Liver (tissue), 9 donors: ENCODE data around the gene DGCR8. TPM values are rescaled to one million over a fixed set of nuclear protein-coding genes. Genes with fewer than 3 reads are reported as not detected.

Source experiments
- DNase-seq: peaks from one replicate; pipeline ENCODE4 v3.0.0-alpha.2; 2017; ENCODE audit warnings: low spot score
- H3K27ac ChIP-seq, 2 donors: one replicate each; pipeline ENCODE4 v1.7.0; 2013; ENCODE audit warnings: inconsistent platforms in 2 of 2, low read length in 2 of 2, control low read depth in 1 of 2, low read depth in 1 of 2, mild to moderate bottlenecking in 1 of 2
- H3K27me3 ChIP-seq, 4 donors: one replicate each; pipeline versions ENCODE4 v1.6.1 to v1.7.0; 2013; ENCODE audit warnings: low read length in 3 of 4, inconsistent platforms in 1 of 4, mild to moderate bottlenecking in 1 of 4, moderate library complexity in 1 of 4; ENCODE audit not compliant: control insufficient read depth in 4 of 4, insufficient read depth in 4 of 4
- H3K36me3 ChIP-seq, 4 donors: one replicate each; pipeline versions ENCODE4 v1.6.1 to v1.7.0; 2013; ENCODE audit warnings: low read length in 3 of 4, mild to moderate bottlenecking in 3 of 4, low read depth in 1 of 4, moderate library complexity in 1 of 4; ENCODE audit not compliant: control insufficient read depth in 4 of 4, insufficient read depth in 3 of 4
- H3K4me1 ChIP-seq, 4 donors: one replicate each; pipeline versions ENCODE4 v1.6.1 to v1.7.0; 2013; ENCODE audit warnings: low read length in 3 of 4, mild to moderate bottlenecking in 3 of 4, moderate library complexity in 1 of 4; ENCODE audit not compliant: control insufficient read depth in 4 of 4, insufficient read depth in 4 of 4
- H3K4me3 ChIP-seq, 3 donors: one replicate each; pipeline versions ENCODE4 v1.6.1 to v1.7.0; 2013; ENCODE audit warnings: low read length in 3 of 3, control low read depth in 1 of 3, low read depth in 1 of 3, mild to moderate bottlenecking in 1 of 3
- H3K9ac ChIP-seq, 2 donors: one replicate each; pipeline ENCODE4 v1.7.0; 2013; ENCODE audit warnings: low read length in 2 of 2, mild to moderate bottlenecking in 2 of 2, moderate library complexity in 2 of 2, control low read depth in 1 of 2, low read depth in 1 of 2
- H3K9me3 ChIP-seq, 4 donors: one replicate each; pipeline versions ENCODE4 v1.6.1 to v1.7.0; 2013; ENCODE audit warnings: low read length in 3 of 4; ENCODE audit not compliant: control insufficient read depth in 4 of 4
- EGR1 ChIP-seq, 2 donors: IDR thresholded peaks; 2 replicates each; pipeline ENCODE4 v1.6.1; 2016 to 2018; ENCODE audit warnings: antibody characterized with exemption in 2 of 2, low read depth in 2 of 2
- FOXA1 ChIP-seq: IDR thresholded peaks from 2 replicates; pipeline ENCODE4 v1.6.1; 2016; ENCODE audit warnings: antibody characterized with exemption
- FOXA2 ChIP-seq: IDR thresholded peaks from 2 replicates; pipeline ENCODE4 v1.6.1; 2016; ENCODE audit warnings: antibody characterized with exemption
- GABPA ChIP-seq, 2 donors: IDR thresholded peaks in 1 of 2; conservative IDR thresholded peaks in 1 of 2; 2 replicates each; pipeline ENCODE4 v1.6.1; 2016; ENCODE audit warnings: antibody characterized with exemption in 2 of 2, mild to moderate bottlenecking in 1 of 2, moderate library complexity in 1 of 2
- HNF4A ChIP-seq, 2 donors: conservative IDR thresholded peaks; 2 replicates each; pipeline ENCODE4 v1.6.1; 2016; ENCODE audit warnings: antibody characterized with exemption in 2 of 2, mild to moderate bottlenecking in 2 of 2
- HNF4G ChIP-seq: IDR thresholded peaks from 2 replicates; pipeline ENCODE4 v1.6.1; 2016; ENCODE audit warnings: antibody characterized with exemption
- JUND ChIP-seq, 2 donors: IDR thresholded peaks; 2 replicates each; pipeline ENCODE4 v1.6.1; 2016; ENCODE audit warnings: antibody characterized with exemption in 2 of 2
- RAD21 ChIP-seq, 2 donors: IDR thresholded peaks; 2 replicates each; pipeline ENCODE4 v1.6.1; 2016; ENCODE audit warnings: antibody characterized with exemption in 2 of 2, mild to moderate bottlenecking in 2 of 2
- RXRA ChIP-seq, 2 donors: IDR thresholded peaks; 2 replicates each; pipeline ENCODE4 v1.6.1; 2017 to 2018; ENCODE audit warnings: antibody characterized with exemption in 2 of 2, mild to moderate bottlenecking in 1 of 2
- SP1 ChIP-seq: IDR thresholded peaks from 2 replicates; pipeline ENCODE4 v1.6.1; 2018; ENCODE audit warnings: antibody characterized with exemption, mild to moderate bottlenecking
- TAF1 ChIP-seq: conservative IDR thresholded peaks from 2 replicates; pipeline ENCODE4 v1.6.1; 2016; ENCODE audit warnings: antibody characterized with exemption, mild to moderate bottlenecking
- YY1 ChIP-seq: IDR thresholded peaks from 2 replicates; pipeline ENCODE4 v1.6.1; 2016; ENCODE audit warnings: antibody characterized with exemption, mild to moderate bottlenecking
- WGBS: extraction: QIAGEN DNeasy Blood & Tissue Kit; methylation state at CpG from one replicate; pipeline ENCODE4 v1.1.7; 2013; 5-methylcytosine and 5-hydroxymethylcytosine counted together
- polyA plus RNA-seq, 2 donors: library from polyadenylated mRNA; stranded (reverse) in 1 of 2; unstranded in 1 of 2; fragments of 200-250 nt in 1 of 2; fragments of >200 nt in 1 of 2; fragmentation: Nextera tagmentation in 1 of 2; extraction: Ambion mirVana in 1 of 2; gene quantifications; one replicate each; pipeline versions ENCODE4 v1.2.1 to v1.2.3, GENCODE V29; 2013 to 2015
- total RNA-seq, 2 donors: library from RNA; depleted of rRNA; stranded (reverse); fragments of >200 nt; gene quantifications; one replicate each; pipeline ENCODE4 v1.2.3, GENCODE V29; 2014
- TF ChIP-seq, protein P1 (sequence below): fragments of 150-350 bp; IDR thresholded peaks from 2 replicates; pipeline ENCODE4 v1.5.1; 2017; ENCODE audit warnings: improper control_type of control experiment, low read depth, low read length; ENCODE audit not compliant: missing input control
- TF ChIP-seq, protein P2 (sequence below): IDR thresholded peaks from 2 replicates; pipeline ENCODE4 v1.6.1; 2016; ENCODE audit warnings: antibody characterized with exemption
- TF ChIP-seq, protein P3 (sequence below): IDR thresholded peaks from 2 replicates; pipeline ENCODE4 v1.6.1; 2016; ENCODE audit warnings: antibody characterized with exemption, mild to moderate bottlenecking
- donor health status: healthy.
- donor health status: healthy.
- donor health status: healthy.
- donor health status: healthy.
- donor health status: healthy.

DGCR8 gene
- total and polyA plus RNA-seq, 4 donors = 7.9 to 27.1 (median 15.8) TPM

DNA sequence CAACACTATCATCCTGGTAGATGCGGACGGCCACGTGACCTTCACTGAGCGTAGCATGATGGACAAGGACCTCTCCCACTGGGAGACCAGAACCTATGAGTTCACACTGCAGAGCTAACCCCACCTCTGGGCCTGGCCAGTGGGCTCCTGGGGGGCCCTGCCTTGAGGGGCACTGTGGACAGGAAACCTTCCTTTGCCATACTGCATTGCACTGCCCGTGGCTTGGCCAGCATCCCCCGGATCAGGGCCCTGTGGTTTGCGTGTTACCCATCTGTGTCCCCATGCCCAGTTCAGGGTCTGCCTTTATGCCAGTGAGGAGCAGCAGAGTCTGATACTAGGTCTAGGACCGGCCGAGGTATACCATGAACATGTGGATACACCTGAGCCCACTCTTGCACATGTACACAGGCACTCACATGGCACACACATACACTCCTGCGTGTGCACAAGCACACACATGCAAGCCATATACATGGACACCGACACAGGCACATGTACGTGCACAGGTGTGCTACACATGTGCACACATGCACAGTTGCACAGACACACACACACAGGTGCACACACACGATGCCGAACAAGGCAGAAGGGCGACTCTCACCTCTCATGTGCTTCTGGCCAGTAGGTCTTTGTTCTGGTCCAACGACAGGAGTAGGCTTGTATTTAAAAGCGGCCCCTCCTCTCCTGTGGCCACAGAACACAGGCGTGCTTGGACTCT lies 15.3 kb upstream of the DGCR8 start:
- DNase-seq = no peak
- H3K27ac ChIP-seq = no peak overlapping the region
- H3K36me3 ChIP-seq = peaks cover 3 to 40% (median 16%) of the 10 kb centered on the region in 4 donors
- no peaks in the 10 kb centered on the region for H3K27me3 ChIP-seq
- H3K4me3 ChIP-seq = no peak overlapping the region
- TF ChIP-seq FOXA1 = no peak
- no peak for TF ChIP-seq GABPA (IDR thresholded peaks at IDR 0.05 in 1 of 2, conservative IDR thresholded peaks at IDR 0.05 in 1 of 2)
- TF ChIP-seq, protein P1, sequence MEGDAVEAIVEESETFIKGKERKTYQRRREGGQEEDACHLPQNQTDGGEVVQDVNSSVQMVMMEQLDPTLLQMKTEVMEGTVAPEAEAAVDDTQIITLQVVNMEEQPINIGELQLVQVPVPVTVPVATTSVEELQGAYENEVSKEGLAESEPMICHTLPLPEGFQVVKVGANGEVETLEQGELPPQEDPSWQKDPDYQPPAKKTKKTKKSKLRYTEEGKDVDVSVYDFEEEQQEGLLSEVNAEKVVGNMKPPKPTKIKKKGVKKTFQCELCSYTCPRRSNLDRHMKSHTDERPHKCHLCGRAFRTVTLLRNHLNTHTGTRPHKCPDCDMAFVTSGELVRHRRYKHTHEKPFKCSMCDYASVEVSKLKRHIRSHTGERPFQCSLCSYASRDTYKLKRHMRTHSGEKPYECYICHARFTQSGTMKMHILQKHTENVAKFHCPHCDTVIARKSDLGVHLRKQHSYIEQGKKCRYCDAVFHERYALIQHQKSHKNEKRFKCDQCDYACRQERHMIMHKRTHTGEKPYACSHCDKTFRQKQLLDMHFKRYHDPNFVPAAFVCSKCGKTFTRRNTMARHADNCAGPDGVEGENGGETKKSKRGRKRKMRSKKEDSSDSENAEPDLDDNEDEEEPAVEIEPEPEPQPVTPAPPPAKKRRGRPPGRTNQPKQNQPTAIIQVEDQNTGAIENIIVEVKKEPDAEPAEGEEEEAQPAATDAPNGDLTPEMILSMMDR = no peak
- no peak for TF ChIP-seq EGR1 (IDR thresholded peaks at IDR 0.05; ENCODE audit: low read depth in 2 of 2)
- TF ChIP-seq, protein P2, sequence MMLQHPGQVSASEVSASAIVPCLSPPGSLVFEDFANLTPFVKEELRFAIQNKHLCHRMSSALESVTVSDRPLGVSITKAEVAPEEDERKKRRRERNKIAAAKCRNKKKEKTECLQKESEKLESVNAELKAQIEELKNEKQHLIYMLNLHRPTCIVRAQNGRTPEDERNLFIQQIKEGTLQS = no peak
- TF ChIP-seq, protein P3, sequence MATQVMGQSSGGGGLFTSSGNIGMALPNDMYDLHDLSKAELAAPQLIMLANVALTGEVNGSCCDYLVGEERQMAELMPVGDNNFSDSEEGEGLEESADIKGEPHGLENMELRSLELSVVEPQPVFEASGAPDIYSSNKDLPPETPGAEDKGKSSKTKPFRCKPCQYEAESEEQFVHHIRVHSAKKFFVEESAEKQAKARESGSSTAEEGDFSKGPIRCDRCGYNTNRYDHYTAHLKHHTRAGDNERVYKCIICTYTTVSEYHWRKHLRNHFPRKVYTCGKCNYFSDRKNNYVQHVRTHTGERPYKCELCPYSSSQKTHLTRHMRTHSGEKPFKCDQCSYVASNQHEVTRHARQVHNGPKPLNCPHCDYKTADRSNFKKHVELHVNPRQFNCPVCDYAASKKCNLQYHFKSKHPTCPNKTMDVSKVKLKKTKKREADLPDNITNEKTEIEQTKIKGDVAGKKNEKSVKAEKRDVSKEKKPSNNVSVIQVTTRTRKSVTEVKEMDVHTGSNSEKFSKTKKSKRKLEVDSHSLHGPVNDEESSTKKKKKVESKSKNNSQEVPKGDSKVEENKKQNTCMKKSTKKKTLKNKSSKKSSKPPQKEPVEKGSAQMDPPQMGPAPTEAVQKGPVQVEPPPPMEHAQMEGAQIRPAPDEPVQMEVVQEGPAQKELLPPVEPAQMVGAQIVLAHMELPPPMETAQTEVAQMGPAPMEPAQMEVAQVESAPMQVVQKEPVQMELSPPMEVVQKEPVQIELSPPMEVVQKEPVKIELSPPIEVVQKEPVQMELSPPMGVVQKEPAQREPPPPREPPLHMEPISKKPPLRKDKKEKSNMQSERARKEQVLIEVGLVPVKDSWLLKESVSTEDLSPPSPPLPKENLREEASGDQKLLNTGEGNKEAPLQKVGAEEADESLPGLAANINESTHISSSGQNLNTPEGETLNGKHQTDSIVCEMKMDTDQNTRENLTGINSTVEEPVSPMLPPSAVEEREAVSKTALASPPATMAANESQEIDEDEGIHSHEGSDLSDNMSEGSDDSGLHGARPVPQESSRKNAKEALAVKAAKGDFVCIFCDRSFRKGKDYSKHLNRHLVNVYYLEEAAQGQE = no peak
- TF ChIP-seq JUND (IDR thresholded peaks at IDR 0.05) = no peak
- TF ChIP-seq FOXA2 = no peak
- no peak for TF ChIP-seq TAF1
- TF ChIP-seq RXRA (IDR thresholded peaks at IDR 0.05) = no peak
- no peak for TF ChIP-seq HNF4A (conservative IDR thresholded peaks at IDR 0.05)
- no peak for TF ChIP-seq YY1
- no peak for TF ChIP-seq RAD21 (IDR thresholded peaks at IDR 0.05)
- TF ChIP-seq HNF4G = no peak
- no peak for TF ChIP-seq SP1
- WGBS = 93% methylated on average over 18 of the region's 18 CpGs
- H3K4me1 ChIP-seq = no peaks in the 10 kb centered on the region
- no peaks in the 10 kb centered on the region for H3K9me3 ChIP-seq
- H3K9ac ChIP-seq = no peak overlapping the region

DNA sequence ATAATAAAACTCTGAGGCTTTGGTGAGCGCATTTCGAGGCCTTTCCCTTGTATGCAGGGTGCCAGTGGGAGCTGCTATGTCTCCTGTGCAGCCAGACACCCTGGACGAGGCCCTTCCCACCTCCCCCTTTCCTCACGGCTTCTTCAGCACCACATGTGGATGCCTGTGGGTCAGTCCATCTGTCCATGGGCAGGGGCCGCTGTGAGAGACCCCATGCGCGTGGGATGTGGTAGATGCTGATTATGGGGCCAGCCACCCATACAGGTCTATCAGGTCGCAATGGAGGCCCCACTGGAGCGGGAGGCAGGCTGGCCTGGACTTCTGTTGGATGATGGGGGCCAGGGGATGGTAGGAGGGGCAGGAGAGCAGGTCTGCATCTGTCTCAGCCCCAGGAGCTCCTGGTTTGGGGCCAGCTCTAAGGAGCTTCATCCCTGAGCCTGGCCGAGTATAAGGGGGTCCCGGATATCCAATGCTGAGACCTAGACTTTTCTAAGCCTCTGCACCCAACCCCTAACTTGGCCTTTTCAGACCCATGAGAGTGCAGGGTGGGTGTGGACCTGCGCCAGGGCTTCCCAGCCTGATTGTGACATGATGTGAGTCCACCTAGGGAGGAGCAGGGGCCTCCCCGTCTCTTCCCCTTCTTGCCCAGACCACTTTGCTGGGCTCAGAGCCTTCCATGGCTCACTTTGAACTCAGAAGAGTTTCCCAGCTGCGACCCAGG lies 14.0 kb upstream of the DGCR8 start:
- Histone ChIP-seq H3K27me3 (no peaks in the 10 kb centered on the region), H3K27ac (no peak overlapping the region), H3K4me3 (no peak overlapping the region), H3K36me3 (peaks cover 3 to 35% (median 14%) of the 10 kb centered on the region in 4 donors), H3K9ac (no peak overlapping the region), H3K9me3 (no peaks in the 10 kb centered on the region), H3K4me1 (no peaks in the 10 kb centered on the region)
- no peak for DNase-seq
- no peak for TF ChIP-seq RXRA (IDR thresholded peaks at IDR 0.05)
- TF ChIP-seq HNF4A (conservative IDR thresholded peaks at IDR 0.05) = no peak
- no peak for TF ChIP-seq EGR1 (IDR thresholded peaks at IDR 0.05; ENCODE audit: low read depth in 2 of 2)
- 92% methylated on average over 14 of the region's 14 CpGs for WGBS
